HG02759 (cell line): ENCODE results near the gene EPHB6.

Experiments
- ATAC-seq: cut with Tn5 transposase; IDR thresholded peaks from one replicate; pipeline ENCODE4 v1.9.1; 2021; ENCODE audit warnings: mild to moderate bottlenecking, moderate library complexity; ENCODE audit not compliant: unreplicated experiment

The EPHB6 gene

DNA sequence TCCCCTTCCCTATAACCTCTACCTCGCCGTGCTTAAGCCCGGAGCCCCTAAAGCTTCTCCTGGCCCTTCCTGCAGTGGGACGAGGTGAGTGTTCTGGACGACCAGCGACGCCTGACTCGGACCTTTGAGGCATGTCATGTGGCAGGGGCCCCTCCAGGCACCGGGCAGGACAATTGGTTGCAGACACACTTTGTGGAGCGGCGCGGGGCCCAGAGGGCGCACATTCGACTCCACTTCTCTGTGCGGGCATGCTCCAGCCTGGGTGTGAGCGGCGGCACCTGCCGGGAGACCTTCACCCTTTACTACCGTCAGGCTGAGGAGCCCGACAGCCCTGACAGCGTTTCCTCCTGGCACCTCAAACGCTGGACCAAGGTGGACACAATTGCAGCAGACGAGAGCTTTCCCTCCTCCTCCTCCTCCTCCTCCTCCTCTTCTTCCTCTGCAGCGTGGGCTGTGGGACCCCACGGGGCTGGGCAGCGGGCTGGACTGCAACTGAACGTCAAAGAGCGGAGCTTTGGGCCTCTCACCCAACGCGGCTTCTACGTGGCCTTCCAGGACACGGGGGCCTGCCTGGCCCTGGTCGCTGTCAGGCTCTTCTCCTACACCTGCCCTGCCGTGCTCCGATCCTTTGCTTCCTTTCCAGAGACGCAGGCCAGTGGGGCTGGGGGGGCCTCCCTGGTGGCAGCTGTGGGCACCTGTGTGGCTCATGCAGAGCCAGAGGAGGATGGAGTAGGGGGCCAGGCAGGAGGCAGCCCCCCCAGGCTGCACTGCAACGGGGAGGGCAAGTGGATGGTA is 9.2 kb downstream of the EPHB6 start:
- ATAC-seq, result no peak

- no peak for ATAC-seq
Measured at GRCh38 chr7:142864980-142865747, 10.3 kb downstream of the EPHB6 start.

DNA sequence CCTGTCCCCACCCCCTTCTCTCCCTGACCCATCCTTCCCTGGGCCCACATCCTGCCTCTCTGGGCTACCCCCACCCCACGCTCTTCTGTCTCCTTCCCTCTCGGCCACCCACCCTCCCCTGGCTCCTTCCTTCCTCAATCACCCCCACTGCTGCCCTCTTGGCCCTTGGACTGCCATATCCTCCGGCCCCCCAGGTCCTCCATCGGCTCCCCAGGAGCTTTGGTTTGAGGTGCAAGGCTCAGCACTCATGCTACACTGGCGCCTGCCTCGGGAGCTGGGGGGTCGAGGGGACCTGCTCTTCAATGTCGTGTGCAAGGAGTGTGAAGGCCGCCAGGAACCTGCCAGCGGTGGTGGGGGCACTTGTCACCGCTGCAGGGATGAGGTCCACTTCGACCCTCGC is 10.9 kb downstream of the EPHB6 start:
- no peak for ATAC-seq

DNA sequence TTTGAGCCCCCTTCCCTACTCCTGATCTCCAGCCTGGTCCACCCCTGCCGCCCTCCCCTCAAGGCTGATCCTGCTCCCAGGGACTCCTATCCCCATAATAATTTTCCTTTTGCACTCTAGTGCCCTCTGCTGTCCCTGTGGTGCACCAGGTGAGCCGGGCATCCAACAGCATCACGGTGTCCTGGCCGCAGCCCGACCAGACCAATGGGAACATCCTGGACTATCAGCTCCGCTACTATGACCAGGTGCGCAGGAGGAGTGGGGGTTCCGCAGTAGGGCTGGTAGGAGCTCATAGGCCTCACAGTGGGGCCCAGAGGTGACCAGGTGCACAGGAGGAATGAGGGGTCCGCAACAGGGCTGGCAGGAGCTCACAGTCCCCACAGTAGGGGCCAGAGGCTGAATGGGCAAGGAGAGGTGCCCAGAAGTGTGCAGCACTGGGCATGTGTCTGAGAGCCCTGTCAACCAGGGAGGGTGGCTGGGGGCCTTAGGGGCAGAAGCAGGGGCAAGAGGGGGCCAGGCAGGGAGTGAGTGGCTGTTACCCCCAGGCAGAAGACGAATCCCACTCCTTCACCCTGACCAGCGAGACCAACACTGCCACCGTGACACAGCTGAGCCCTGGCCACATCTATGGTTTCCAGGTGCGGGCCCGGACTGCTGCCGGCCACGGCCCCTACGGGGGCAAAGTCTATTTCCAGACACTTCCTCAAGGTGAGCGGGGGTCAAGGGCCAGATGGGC is 11.7 kb downstream of the EPHB6 start:
- ATAC-seq, result no peak

DNA sequence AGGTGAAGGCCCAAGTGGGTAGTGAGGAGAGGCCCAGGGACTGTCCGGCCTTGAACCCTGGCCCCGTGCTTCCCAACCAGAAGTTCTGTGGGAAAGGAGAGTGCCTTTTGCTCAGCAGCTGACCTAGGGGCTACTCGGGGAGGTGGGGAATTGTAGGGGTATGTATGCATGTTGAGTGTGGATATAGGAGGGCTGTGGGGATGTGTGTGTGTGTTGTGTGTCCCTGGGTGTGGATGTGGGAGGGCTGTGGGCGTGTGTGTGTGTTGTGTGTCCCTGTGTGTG is 12.2 kb downstream of the EPHB6 start:
- no peak for ATAC-seq

DNA sequence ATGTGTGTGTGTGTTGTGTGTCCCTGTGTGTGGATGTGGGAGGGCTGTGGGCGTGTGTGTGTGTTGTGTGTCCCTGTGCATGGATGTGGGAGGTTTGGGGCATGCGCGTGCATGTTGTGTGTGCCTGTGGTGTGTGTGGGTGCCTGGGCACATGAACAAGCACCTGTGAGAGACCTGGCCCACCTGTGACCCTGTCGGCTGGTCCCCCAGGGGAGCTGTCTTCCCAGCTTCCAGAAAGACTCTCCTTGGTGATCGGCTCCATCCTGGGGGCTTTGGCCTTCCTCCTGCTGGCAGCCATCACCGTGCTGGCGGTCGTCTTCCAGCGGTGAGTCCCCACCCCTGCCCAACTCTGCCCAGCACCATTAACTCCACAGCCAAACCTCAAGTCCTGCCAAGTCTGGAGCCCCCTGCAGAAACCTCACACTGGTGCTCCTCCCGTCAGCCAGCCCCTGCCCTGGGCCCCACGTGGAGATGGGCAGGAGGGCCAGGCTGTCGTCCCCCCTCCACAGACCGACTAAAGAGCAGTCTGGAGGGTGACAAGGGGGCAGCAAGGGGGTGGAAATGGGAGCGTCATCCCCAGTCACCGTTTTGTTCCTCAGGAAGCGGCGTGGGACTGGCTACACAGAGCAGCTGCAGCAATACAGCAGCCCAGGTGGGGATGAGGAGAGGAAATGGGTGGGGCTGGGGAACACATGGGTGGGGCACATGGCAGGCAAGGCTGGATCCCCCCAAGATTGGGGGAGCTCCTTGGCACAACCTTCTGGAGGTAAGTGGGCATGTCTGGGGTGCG is 12.7 kb downstream of the EPHB6 start:
- ATAC-seq, result no peak

GRCh38 chr7:142868188-142868985 is 13.5 kb downstream of the EPHB6 start:
- ATAC-seq, result no peak

GRCh38 chr7:142868986-142869415 is 14.1 kb downstream of the EPHB6 start:
- no peak for ATAC-seq

- no peak for ATAC-seq
Measured at GRCh38 chr7:142869434-142869833, 14.6 kb downstream of the EPHB6 start.

GRCh38 chr7:142870147-142870559 is 15.3 kb downstream of the EPHB6 start:
- ATAC-seq, result no peak

DNA sequence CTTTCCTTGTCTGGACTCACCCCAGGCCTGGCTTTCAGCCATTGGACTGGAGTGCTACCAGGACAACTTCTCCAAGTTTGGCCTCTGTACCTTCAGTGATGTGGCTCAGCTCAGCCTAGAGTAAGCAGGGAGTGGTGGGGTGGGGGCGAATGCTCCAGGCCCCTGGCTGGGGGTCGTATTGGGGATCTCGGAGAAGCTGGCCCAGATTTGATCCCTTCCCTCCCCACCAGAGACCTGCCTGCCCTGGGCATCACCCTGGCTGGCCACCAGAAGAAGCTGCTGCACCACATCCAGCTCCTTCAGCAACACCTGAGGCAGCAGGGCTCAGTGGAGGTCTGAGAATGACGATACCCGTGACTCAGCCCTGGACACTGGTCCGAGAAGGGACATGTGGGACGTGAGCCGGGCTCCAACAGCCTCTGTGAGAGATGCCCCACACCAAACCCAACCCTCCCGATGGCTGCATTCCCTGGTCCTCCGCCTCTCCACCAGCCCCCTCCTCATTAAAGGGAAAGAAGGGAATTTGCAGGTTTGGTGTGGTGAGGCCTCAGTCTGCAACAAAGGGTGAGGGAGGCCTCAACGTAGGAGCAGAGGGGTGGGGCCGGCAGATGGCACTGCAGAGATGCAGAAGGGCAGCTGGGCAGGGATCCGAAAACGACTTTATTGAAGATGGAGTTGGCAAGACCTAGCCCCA is 15.8 kb downstream of the EPHB6 start:
- no peak for ATAC-seq

GRCh38 chr7:142871260-142872105 is 16.6 kb downstream of the EPHB6 start:
- ATAC-seq, result no peak

DNA sequence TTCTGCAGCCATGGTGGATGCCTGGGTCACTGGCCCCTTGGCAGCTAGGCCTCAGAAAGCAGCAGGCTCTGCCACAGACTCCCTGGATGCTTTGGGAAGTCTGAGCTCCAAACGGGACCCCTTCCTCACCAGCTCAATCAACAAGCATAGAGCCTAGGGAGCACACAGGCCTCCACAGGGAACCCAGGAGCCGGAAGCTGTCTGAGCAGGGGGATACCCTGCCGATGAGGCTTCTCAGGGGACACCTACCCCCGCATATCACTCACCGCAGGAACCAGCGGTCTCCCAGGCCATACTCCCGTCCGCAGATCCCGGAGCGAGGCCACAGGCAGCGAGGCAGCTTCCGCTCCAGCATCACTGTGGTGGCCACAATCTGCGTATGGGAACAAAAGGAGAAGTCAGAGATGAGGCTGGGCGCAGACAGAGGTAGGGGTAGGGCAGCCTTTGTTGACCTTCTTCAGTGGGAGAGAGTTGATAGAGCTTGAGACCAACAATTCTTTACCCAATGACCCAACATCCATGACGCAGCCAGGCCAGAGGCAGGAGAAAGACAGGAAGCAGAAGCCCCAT is 17.3 kb downstream of the EPHB6 start:
- no peak for ATAC-seq

DNA sequence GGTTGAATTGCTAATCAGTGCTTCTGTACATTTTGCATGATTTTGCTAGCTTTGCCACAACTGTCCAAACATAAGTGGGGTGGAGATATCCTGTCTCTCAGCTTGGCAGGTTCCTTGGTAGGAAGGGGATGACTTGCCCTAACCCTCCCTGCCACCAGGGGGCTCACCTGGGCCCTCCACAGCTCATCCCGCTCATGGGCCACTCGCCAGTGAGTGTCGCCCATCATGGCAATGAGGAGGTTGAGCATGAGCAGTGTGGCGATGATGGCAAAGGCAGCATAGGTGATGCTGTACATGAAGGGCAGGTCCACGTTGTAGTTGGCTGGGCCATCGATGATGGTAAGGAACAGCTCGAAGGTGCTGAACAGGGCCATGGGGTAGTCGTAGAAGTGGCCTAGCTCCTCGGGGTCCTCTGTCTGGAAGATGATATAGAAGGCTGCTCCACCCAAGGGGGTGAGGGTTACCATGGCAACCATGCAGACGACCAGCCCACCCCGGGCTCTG is 18.5 kb downstream of the EPHB6 start:
- peak; percentile 79 for ATAC-seq

GRCh38 chr7:142873871-142874270 is 19.0 kb downstream of the EPHB6 start:
- no peak for ATAC-seq

- no peak for ATAC-seq
Measured at GRCh38 chr7:142874409-142874808, 19.5 kb downstream of the EPHB6 start.

- ATAC-seq, result no peak
Measured at GRCh38 chr7:142874837-142875236, 20.0 kb downstream of the EPHB6 start.

DNA sequence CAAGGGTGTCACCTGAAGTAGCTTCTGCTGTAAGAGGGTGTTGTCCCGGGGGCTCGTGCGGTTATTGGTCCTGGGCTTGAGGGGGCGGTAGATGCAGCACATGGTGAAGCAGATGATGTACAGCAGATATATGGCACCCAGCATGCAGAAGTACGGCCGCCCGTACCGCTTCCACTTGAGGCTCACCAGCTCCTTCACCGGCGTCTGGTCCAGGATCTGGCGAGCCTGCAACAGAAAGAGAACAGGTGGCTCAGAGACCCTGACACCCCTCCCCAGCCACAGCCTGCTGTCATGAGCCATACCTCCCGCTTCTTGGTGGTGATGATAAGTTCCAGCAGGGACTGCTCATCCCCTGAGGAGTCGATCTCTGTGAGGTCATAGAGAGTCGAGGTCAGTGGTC is 20.6 kb downstream of the EPHB6 start:
- no peak for ATAC-seq
